Activated CD4-positive, alpha-beta T cell treated with anti-CD3 and anti-CD28 coated beads, Interleukin-2, Interleukin-6, amounts not matched to agents 100 ng/mL and 50 ng/mL, durations not matched to agents 16 hours and 8 hours (primary cell): ENCODE measurements around the gene MYCL.

Experiments
- DNase-seq: peaks from one replicate; pipeline ENCODE4 v3.0.0-alpha.2; 2020

Gene MYCL

GRCh38 chr1:39850606-39851216 is 51.0 kb downstream of the MYCL start:
- DNase-seq, result no peak

DNA sequence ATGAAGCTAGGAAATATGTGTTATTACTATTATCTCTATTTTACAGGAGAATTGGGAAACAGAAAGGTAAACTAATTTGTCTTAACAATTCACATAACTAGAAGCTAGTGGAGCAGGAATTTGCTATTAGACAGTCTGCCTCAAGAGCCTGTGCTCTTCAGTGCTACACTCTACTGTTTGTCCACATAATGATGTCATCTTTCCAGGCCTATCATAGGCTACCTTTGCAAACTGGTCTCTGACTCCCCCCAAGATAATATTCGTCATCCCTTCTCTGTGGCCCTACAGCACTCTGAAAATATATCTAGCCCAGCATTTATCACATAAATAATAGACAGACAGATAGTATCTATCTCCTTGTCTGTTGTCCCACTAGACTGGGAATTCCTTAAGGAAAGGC is 52.5 kb downstream of the MYCL start:
- DNase-seq, result no peak

GRCh38 chr1:39847940-39848339 is 53.8 kb downstream of the MYCL start:
- DNase-seq, result no peak

DNA sequence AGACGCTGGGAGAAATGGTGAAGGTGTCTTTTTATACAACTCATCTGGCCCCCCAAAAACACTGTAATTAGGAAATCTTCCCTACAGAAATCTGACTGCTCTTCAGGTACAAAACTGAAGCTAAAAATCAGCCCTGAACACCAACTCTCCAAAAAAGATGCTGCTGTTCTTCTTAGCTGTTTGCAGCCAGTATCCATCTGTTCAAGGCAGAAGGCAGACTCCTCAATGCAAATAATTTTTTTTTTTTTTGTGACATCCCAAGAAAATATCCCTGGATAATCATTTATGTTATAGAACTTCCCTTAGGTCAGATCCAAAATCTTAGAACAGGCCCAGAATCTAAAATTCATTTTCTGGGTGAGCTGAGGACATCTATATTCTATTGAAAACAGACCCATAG is 54.9 kb downstream of the MYCL start:
- DNase-seq, result no peak

DNA sequence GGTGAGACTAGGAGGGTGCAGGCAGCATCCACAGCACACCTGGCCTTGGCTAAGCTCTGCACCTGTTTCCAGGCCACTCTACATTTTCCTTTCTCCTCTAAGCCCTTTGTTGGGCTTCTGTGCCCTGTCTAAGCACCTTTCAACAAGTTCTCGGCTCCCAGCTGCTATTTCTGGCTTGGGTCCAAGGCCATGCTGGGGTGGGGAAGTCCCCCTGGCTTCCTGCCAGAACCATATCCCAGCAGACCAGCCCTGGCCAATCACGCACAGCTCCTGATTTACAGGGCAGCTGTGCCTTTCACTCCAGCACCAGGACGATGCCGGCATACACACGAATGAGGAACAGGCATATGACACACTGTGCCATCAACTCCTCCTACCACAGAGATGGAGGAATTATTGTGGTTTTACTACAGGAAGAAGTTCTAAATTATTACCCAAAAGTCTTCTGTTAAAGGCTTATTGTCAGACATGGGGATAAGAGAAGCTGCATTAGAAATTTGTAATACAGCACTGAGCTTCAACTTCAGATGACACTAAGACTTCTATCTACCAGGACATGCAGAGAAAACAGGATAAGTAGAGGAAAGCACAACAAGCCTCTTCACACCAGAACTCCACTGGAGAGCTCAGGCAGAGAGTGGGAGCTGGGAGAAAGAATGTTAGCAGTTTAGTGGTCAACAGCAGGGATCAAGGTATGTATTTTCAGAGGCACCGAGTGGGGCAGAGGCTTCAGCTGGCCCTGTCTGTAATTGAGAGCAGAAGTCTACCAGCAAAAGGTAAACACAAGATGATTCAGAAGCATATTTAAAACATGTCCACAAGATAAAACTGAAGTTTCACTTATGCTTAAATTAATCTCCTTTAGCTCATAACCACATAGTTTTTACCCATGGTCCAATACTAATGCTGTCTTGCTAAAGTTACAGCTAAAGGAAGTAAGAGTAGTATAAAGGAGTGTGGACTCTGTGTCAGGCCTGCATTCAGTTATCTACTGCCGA is 55.8 kb downstream of the MYCL start:
- peak; percentile 69 for DNase-seq
